ENCODE results near the gene GPBP1L1. TPM values are rescaled to one million over a fixed set of nuclear protein-coding genes. Genes with fewer than 3 reads are reported as not detected.

GPBP1L1 gene
- total and polyA plus RNA-seq, 9 donors = 36.0 to 89.5 (median 78.7) TPM

DNA sequence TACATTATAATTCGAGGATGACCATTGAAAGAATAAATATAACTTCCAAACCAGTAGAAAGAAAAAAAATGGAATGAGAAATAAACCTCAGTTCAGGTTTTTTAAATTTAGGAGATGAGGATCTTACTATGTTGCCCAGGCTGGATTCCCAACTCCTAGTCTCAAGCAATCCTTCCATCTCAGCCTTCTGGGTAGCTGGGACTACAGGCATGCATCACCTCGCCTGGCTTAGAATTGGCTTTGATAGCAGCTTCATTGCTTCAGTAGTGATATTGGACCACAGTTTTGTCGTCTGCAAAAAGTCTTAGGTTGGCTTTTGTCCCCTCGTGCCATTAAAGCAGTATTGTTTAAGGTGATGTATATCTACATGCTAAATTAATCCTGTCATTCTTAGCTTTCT lies 99.6 kb downstream of the GPBP1L1 start:
- intact Hi-C loops (cut with DNase I) = loop anchor here in 1 of 4 donors (10.0 kb wide), 2 partner anchors 242 to 572 kb away; partner anchors contain the start of genes HECTD3, MUTYH, TOE1 and UROD

DNA sequence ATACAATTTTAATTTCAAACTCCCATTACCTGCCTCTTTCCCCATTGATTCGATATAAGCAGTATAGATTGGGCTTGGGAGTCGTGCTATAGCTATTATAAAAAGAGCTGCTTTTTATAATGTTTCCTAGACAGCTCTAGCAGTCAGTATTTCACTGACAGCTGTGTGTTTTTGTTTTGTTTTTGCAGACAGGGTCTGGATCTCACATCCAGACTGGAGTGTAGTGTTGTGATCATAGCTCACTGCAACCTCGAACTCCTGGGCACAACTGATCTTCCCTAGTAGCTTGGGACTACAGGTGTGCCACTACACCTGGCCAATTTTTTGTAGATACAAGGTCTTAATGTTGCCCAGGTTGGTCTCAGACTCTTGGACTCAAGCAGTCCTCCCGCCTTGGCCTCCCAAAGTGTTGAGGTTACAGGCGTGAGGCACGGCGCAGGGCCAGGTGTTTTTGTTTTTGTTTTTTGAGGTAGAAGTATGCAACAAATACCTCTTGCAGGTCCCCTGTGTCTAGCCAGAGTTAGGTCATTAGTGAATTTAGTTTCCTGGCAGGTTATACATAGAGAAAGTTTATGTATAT lies 100.7 kb downstream of the GPBP1L1 start:
- Histone ChIP-seq H3K4me1 (ENCODE audit: insufficient read depth) (peaks cover 11% of the 10 kb centered on the region), H3K9me3 (no peaks in the 10 kb centered on the region), H3K27me3 (no peaks in the 10 kb centered on the region), H3K27ac (no peak overlapping the region), H3K4me3 (peak overlapping the region; percentile 71), H3K36me3 (no peaks in the 10 kb centered on the region)
- TF ChIP-seq POLR2A (IDR thresholded peaks at IDR 0.05) (no peak), EP300 (IDR thresholded peaks at IDR 0.05) (no peak)
- TF ChIP-seq, protein P1, sequence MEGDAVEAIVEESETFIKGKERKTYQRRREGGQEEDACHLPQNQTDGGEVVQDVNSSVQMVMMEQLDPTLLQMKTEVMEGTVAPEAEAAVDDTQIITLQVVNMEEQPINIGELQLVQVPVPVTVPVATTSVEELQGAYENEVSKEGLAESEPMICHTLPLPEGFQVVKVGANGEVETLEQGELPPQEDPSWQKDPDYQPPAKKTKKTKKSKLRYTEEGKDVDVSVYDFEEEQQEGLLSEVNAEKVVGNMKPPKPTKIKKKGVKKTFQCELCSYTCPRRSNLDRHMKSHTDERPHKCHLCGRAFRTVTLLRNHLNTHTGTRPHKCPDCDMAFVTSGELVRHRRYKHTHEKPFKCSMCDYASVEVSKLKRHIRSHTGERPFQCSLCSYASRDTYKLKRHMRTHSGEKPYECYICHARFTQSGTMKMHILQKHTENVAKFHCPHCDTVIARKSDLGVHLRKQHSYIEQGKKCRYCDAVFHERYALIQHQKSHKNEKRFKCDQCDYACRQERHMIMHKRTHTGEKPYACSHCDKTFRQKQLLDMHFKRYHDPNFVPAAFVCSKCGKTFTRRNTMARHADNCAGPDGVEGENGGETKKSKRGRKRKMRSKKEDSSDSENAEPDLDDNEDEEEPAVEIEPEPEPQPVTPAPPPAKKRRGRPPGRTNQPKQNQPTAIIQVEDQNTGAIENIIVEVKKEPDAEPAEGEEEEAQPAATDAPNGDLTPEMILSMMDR (IDR thresholded peaks at IDR 0.05) = no peak
- no peak for DNase-seq
- intact Hi-C loops (cut with DNase I) = loop anchor here in 1 of 4 donors (10.0 kb wide), 2 partner anchors 241 to 571 kb away; partner anchors contain the start of genes HECTD3, MUTYH, TOE1 and UROD
- WGBS, 3 donors = 31 to 40% (median 39%) methylated on average over 7 of the region's 7 CpGs

More for the DNA sequence above, 99.6 kb downstream of the GPBP1L1 start:
- Histone ChIP-seq H3K36me3 (no peaks in the 10 kb centered on the region), H3K4me3 (no peak overlapping the region), H3K27me3 (no peaks in the 10 kb centered on the region), H3K4me1 (ENCODE audit: insufficient read depth) (peaks cover 11% of the 10 kb centered on the region), H3K9me3 (no peaks in the 10 kb centered on the region), H3K27ac (no peak overlapping the region)
- TF ChIP-seq EP300 (IDR thresholded peaks at IDR 0.05) (no peak), POLR2A (IDR thresholded peaks at IDR 0.05) (no peak)
- TF ChIP-seq, protein P1 (IDR thresholded peaks at IDR 0.05) = no peak
- DNase-seq = no peak
- WGBS, 3 donors = 75 to 78% (median 77%) methylated on average over 4 of the region's 4 CpGs

DNA sequence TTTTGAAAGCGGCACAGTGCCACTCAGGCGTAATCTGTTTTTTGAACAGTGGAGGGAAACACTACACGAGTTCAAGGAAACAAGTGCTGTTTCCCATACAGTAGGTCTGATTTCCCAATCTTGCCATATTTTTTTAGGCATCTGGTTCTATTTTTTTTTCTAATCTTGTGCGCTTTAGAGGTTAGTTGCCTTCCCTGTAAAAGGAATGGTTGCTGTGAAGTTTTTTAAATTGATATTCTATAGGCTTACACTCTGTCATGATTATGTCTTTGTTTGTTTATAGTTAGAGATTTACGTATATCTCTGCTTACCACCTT lies 101.3 kb downstream of the GPBP1L1 start:
- intact Hi-C loops (cut with DNase I) = loop anchor here in 1 of 4 donors (10.0 kb wide), 2 partner anchors 240 to 570 kb away; partner anchors contain the start of genes HECTD3, MUTYH, TOE1 and UROD
- peaks cover 11% of the 10 kb centered on the region for H3K4me1 ChIP-seq (ENCODE audit: insufficient read depth)
- H3K27ac ChIP-seq = peak overlapping the region in 1 of 2 donors; percentile 82
- H3K9me3 ChIP-seq = no peaks in the 10 kb centered on the region
- no peak for DNase-seq
- TF ChIP-seq POLR2A (IDR thresholded peaks at IDR 0.05) (no peak), EP300 (IDR thresholded peaks at IDR 0.05) (no peak)
- TF ChIP-seq, protein P1 (IDR thresholded peaks at IDR 0.05) = no peak
- H3K4me3 ChIP-seq = peak overlapping the region; percentile 71
- H3K36me3 ChIP-seq = no peaks in the 10 kb centered on the region
- no peaks in the 10 kb centered on the region for H3K27me3 ChIP-seq
- WGBS, 3 donors = 1 to 4% (median 1%) methylated on average over 5 of the region's 5 CpGs

DNA sequence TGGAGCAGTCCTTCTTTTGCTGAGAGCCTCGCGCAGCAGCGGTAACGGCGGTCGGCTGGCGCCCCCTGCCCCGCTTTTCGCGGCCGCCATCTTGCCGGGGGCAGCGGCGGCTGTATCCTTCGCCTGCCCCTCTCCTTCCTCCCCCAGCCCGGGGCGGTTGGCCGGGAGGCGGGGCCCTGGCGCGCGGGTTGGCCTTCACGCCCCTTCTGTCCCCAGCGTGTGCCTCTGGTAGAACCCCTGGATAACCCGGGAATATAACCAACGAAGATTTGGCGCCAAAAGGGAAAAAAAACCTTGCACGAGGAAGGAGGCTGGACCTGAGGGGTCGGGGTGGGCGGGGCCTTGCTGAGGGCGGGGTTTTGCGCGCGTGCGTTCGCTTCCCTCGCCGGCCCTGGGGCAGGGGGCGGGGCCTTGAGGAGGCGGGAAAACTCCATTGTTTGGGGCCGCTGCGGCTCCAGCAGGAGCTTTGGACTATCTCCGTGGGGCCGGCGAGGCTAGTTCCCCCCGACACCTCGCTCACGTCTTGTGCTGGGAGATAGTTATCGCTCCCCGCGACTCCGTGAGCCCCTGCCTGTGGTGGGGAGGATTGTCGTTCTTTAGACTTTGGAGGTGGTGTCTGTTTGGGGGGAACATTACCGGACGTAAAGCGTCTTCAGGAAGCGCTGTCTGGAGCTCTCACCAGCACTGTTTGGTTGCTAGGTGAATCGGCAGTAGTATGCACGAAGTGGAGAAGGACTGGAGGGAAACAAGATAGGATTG lies 101.8 kb downstream of the GPBP1L1 start:
- 0 to 1% (median 0%) methylated on average over 45 to 59 of the region's 59 CpGs for WGBS, 3 donors
- Histone ChIP-seq H3K9me3 (no peaks in the 10 kb centered on the region), H3K4me1 (ENCODE audit: insufficient read depth) (peaks cover 11% of the 10 kb centered on the region), H3K27me3 (no peaks in the 10 kb centered on the region), H3K36me3 (no peaks in the 10 kb centered on the region), H3K4me3 (peak overlapping the region; percentile 71), H3K27ac (peak overlapping the region; percentile 79 to 82)
- TF ChIP-seq, protein P1 (IDR thresholded peaks at IDR 0.05) = peak in 2 of 3 donors; percentile 9 to 15
- TF ChIP-seq EP300 (IDR thresholded peaks at IDR 0.05) = no peak
- intact Hi-C loops (cut with DNase I) = loop anchor here in 1 of 4 donors (5.0 to 10.0 kb wide), 3 partner anchors 103 to 570 kb away; partner anchors contain the start of genes GPBP1L1, HECTD3, MUTYH and TMEM69
- DNase-seq = peak; percentile 84 to 92 (median 89)

All from ovary (tissue), 9 donors.